Measurements from ENCODE around the gene DHX58.

The DHX58 gene

GRCh38 chr17:42124256-42124655 lies 11.7 kb upstream of the DHX58 start:
- H2AFZ ChIP-seq (ENCODE audit: low read depth, low read length): no peak overlapping the region
- no peak overlapping the region for H3K27ac ChIP-seq (ENCODE audit: low read length)
- H3K9ac ChIP-seq (ENCODE audit: low read length): no peak overlapping the region
- 0 out of 2 replicates have a peak, but pooled peaks cover 4% of the 10 kb centered on the region for H3K79me2 ChIP-seq (ENCODE audit: low read length)
- no peak overlapping the region for H3K4me2 ChIP-seq (ENCODE audit: low read length)
- no peak overlapping the region for H3K4me3 ChIP-seq (ENCODE audit: low read length)
- H3K36me3 ChIP-seq (replicated peaks; ENCODE audit: low read depth, low read length): peaks cover 34% of the 10 kb centered on the region
- TF ChIP-seq EZH2phosphoT487 (IDR thresholded peaks at IDR 0.05; ENCODE audit: low read depth) (no peak), CTCF (IDR thresholded peaks at IDR 0.05; ENCODE audit: low read depth, low read length) (no peak)
- no peaks in the 10 kb centered on the region for H4K20me1 ChIP-seq (ENCODE audit: insufficient read depth, low read length)
- H3K4me1 ChIP-seq (ENCODE audit: low read length): peaks cover 37% of the 10 kb centered on the region
- H3K9me3 ChIP-seq (ENCODE audit: insufficient read depth, low read length): no peaks in the 10 kb centered on the region
- no peaks in the 10 kb centered on the region for H3K27me3 ChIP-seq (ENCODE audit: low read depth, low read length)

GRCh38 chr17:42122371-42123303 lies 10.1 kb upstream of the DHX58 start, which contains the start of gene HSPB9:
TSS of gene HSPB9 (plus strand) at chr17:42122804. CDS start at chr17:42122851, 47 bp downstream.
- 0 out of 2 replicates have a peak, but pooled peaks cover 4% of the 10 kb centered on the region for H3K79me2 ChIP-seq (ENCODE audit: low read length)
- H3K27ac ChIP-seq (ENCODE audit: low read length): no peak within 1 kb of the TSS
- no peak within 1 kb of the TSS for H3K4me2 ChIP-seq (ENCODE audit: low read length)
- H3K36me3 ChIP-seq (replicated peaks; ENCODE audit: low read depth, low read length): peaks cover 19% of the 10 kb centered on the region
- H3K27me3 ChIP-seq (ENCODE audit: low read depth, low read length): no peaks in the 10 kb centered on the region
- no peak within 1 kb of the TSS for H3K9ac ChIP-seq (ENCODE audit: low read length)
- H3K4me1 ChIP-seq (ENCODE audit: low read length): peaks cover 32% of the 10 kb centered on the region
- H2AFZ ChIP-seq (ENCODE audit: low read depth, low read length): no peak within 1 kb of the TSS
- no peak within 1 kb of the TSS for H3K4me3 ChIP-seq (ENCODE audit: low read length)
- no peaks in the 10 kb centered on the region for H4K20me1 ChIP-seq (ENCODE audit: insufficient read depth, low read length)
- H3K9me3 ChIP-seq (ENCODE audit: insufficient read depth, low read length): no peaks in the 10 kb centered on the region
- no peak for TF ChIP-seq EZH2phosphoT487 (IDR thresholded peaks at IDR 0.05; ENCODE audit: low read depth)
- no peak for TF ChIP-seq CTCF (IDR thresholded peaks at IDR 0.05; ENCODE audit: low read depth, low read length)

GRCh38 chr17:42120770-42121769 lies 8.6 kb upstream of the DHX58 start, which contains the start of gene KAT2A:
TSS of gene KAT2A (minus strand) at chr17:42121367. CDS start at chr17:42121304, 63 bp downstream.
- H2AFZ ChIP-seq (ENCODE audit: low read depth, low read length): peak within 1 kb of the TSS; percentile 53; the same call in 1 of the 2 replicates
- no peaks in the 10 kb centered on the region for H3K9me3 ChIP-seq (ENCODE audit: insufficient read depth, low read length)
- H3K4me3 ChIP-seq (ENCODE audit: low read length): peak within 1 kb of the TSS; percentile 89
- peak within 1 kb of the TSS; percentile 84 for H3K9ac ChIP-seq (ENCODE audit: low read length)
- no peak for TF ChIP-seq EZH2phosphoT487 (IDR thresholded peaks at IDR 0.05; ENCODE audit: low read depth)
- H3K79me2 ChIP-seq (ENCODE audit: low read length): 0 out of 2 replicates have a peak, but pooled peaks cover 4% of the 10 kb centered on the region
- H3K27me3 ChIP-seq (ENCODE audit: low read depth, low read length): no peaks in the 10 kb centered on the region
- H3K4me1 ChIP-seq (ENCODE audit: low read length): peaks cover 29% of the 10 kb centered on the region
- H3K36me3 ChIP-seq (replicated peaks; ENCODE audit: low read depth, low read length): peaks cover 23% of the 10 kb centered on the region
- peak within 1 kb of the TSS; percentile 39; the same call in 1 of the 2 replicates for H3K27ac ChIP-seq (ENCODE audit: low read length)
- H4K20me1 ChIP-seq (ENCODE audit: insufficient read depth, low read length): no peaks in the 10 kb centered on the region
- peak within 1 kb of the TSS; percentile 94 for H3K4me2 ChIP-seq (ENCODE audit: low read length)

- H4K20me1 ChIP-seq (ENCODE audit: insufficient read depth, low read length): no peaks in the 10 kb centered on the region
- H3K4me2 ChIP-seq (ENCODE audit: low read length): peak overlapping the region; percentile 94
- peak overlapping the region; percentile 84 for H3K9ac ChIP-seq (ENCODE audit: low read length)
- H2AFZ ChIP-seq (ENCODE audit: low read depth, low read length): no peak overlapping the region
- H3K79me2 ChIP-seq (ENCODE audit: low read length): 0 out of 2 replicates have a peak, but pooled peaks cover 4% of the 10 kb centered on the region
- TF ChIP-seq CTCF (IDR thresholded peaks at IDR 0.05; ENCODE audit: low read depth, low read length): no peak
- no peak for TF ChIP-seq EZH2phosphoT487 (IDR thresholded peaks at IDR 0.05; ENCODE audit: low read depth)
- H3K36me3 ChIP-seq (replicated peaks; ENCODE audit: low read depth, low read length): peaks cover 25% of the 10 kb centered on the region
- no peaks in the 10 kb centered on the region for H3K27me3 ChIP-seq (ENCODE audit: low read depth, low read length)
- peaks cover 35% of the 10 kb centered on the region for H3K4me1 ChIP-seq (ENCODE audit: low read length)
- H3K9me3 ChIP-seq (ENCODE audit: insufficient read depth, low read length): no peaks in the 10 kb centered on the region
- H3K4me3 ChIP-seq (ENCODE audit: low read length): peak overlapping the region; percentile 89
- H3K27ac ChIP-seq (ENCODE audit: low read length): no peak overlapping the region
Measured at GRCh38 chr17:42120161-42120769, 7.8 kb upstream of the DHX58 start.
